Measurements from ENCODE around the gene CCR5AS.

DNA sequence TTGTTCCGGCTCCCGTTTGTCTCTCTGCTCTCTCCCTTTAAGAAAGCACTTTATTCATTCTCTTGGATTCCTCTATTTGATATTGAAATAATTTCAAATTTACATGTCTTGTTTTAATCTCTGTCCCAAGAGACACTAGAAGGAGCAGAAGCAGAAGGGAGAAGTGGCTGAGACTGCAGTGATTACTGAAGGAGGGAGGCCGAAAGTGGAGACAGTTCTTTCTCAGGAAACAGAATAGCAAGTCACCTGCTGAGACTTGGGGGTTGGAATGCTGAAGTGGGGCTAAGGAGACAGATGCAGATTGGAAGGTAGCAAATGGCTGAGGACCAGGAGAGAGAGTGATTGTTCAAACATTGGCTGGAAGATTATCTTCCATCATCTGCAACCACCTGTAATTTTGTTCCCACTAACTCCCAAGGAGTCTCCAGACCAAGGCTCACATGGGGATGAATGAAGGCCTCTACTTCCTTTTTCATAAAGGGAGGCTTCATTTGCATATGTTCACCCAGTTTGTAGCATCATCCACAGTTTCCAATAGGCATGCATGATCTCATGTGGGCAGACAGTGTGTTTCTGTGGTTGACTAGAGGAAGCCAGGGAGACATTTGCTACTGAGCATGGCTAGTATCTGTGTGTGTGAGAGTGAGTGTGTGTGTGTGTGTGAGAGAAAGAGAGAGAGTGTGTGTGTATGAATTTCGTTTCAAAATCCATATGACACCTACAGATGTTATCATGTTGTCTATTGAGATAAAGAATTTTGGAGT, 33.8 kb upstream of the CCR5AS start:
- TF ChIP-seq, protein P1, sequence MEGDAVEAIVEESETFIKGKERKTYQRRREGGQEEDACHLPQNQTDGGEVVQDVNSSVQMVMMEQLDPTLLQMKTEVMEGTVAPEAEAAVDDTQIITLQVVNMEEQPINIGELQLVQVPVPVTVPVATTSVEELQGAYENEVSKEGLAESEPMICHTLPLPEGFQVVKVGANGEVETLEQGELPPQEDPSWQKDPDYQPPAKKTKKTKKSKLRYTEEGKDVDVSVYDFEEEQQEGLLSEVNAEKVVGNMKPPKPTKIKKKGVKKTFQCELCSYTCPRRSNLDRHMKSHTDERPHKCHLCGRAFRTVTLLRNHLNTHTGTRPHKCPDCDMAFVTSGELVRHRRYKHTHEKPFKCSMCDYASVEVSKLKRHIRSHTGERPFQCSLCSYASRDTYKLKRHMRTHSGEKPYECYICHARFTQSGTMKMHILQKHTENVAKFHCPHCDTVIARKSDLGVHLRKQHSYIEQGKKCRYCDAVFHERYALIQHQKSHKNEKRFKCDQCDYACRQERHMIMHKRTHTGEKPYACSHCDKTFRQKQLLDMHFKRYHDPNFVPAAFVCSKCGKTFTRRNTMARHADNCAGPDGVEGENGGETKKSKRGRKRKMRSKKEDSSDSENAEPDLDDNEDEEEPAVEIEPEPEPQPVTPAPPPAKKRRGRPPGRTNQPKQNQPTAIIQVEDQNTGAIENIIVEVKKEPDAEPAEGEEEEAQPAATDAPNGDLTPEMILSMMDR (IDR thresholded peaks at IDR 0.05): no peak
- TF ChIP-seq POLR2AphosphoS5 (IDR thresholded peaks at IDR 0.05) (no peak), POLR2A (IDR thresholded peaks at IDR 0.05) (no peak)
